ENCODE results near the gene SPTBN1. TPM values are rescaled to one million over a fixed set of nuclear protein-coding genes. Genes with fewer than 3 reads are reported as not detected.
"Not testable (repeated sequence)": the region's sequence is repeated elsewhere in the genome, so short reads cannot be mapped to it uniquely, and the experiment has no call there.

Gene SPTBN1
- total RNA-seq, 1 donor from 2014 or later = 680 TPM

- no peak for DNase-seq (ENCODE audit: extremely low read depth, low read depth, low spot score)
These were observed 229.2 kb downstream of the SPTBN1 start for GRCh38 chr2:54685263-54685775.

GRCh38 chr2:54687595-54688152 is 231.5 kb downstream of the SPTBN1 start:
- no peak for DNase-seq (ENCODE audit: extremely low read depth, low read depth, low spot score)

- no peak for DNase-seq (ENCODE audit: extremely low read depth, low read depth, low spot score)
These were observed 235.5 kb downstream of the SPTBN1 start for GRCh38 chr2:54691445-54692135.

GRCh38 chr2:54692556-54692955 is 236.4 kb downstream of the SPTBN1 start:
- no peak for DNase-seq (ENCODE audit: extremely low read depth, low read depth, low spot score)

- DNase-seq (ENCODE audit: extremely low read depth, low read depth, low spot score) = no peak
These were observed 239.3 kb downstream of the SPTBN1 start for GRCh38 chr2:54695378-54695777.

- no peak for DNase-seq (ENCODE audit: extremely low read depth, low read depth, low spot score)
These were observed 241.8 kb downstream of the SPTBN1 start for GRCh38 chr2:54697934-54698333.

- DNase-seq (ENCODE audit: extremely low read depth, low read depth, low spot score) = not testable (repeated sequence)
These were observed 242.8 kb downstream of the SPTBN1 start for GRCh38 chr2:54698926-54699325.

- DNase-seq (ENCODE audit: extremely low read depth, low read depth, low spot score) = no peak
These were observed 243.5 kb downstream of the SPTBN1 start for GRCh38 chr2:54699665-54700064.

- DNase-seq (ENCODE audit: extremely low read depth, low read depth, low spot score) = no peak
These were observed 244.9 kb downstream of the SPTBN1 start for GRCh38 chr2:54701029-54701428.

GRCh38 chr2:54704238-54704637 is 248.1 kb downstream of the SPTBN1 start:
- no peak for DNase-seq (ENCODE audit: extremely low read depth, low read depth, low spot score)

- DNase-seq (ENCODE audit: extremely low read depth, low read depth, low spot score) = no peak
These were observed 248.8 kb downstream of the SPTBN1 start for GRCh38 chr2:54704688-54705605.

GRCh38 chr2:54706622-54707021 is 250.5 kb downstream of the SPTBN1 start:
- no peak for DNase-seq (ENCODE audit: extremely low read depth, low read depth, low spot score)

GRCh38 chr2:54708584-54709335 is 252.6 kb downstream of the SPTBN1 start:
- DNase-seq (ENCODE audit: extremely low read depth, low read depth, low spot score) = no peak

GRCh38 chr2:54709336-54709809 is 253.2 kb downstream of the SPTBN1 start:
- no peak for DNase-seq (ENCODE audit: extremely low read depth, low read depth, low spot score)

GRCh38 chr2:54710216-54710615 is 254.1 kb downstream of the SPTBN1 start:
- no peak for DNase-seq (ENCODE audit: extremely low read depth, low read depth, low spot score)

GRCh38 chr2:54712516-54712915 is 256.4 kb downstream of the SPTBN1 start:
- no peak for DNase-seq (ENCODE audit: extremely low read depth, low read depth, low spot score)

- DNase-seq (ENCODE audit: extremely low read depth, low read depth, low spot score) = no peak
These were observed 258.9 kb downstream of the SPTBN1 start for GRCh38 chr2:54714996-54715395.

- no peak for DNase-seq (ENCODE audit: extremely low read depth, low read depth, low spot score)
These were observed 260.2 kb downstream of the SPTBN1 start for GRCh38 chr2:54716375-54716774.

GRCh38 chr2:54720563-54720962 is 264.4 kb downstream of the SPTBN1 start:
- DNase-seq (ENCODE audit: extremely low read depth, low read depth, low spot score) = no peak

Measured in glomerular endothelial cell (primary cell).